DLD1 (cell line): Measurements from ENCODE around the gene AK2.
"Not testable (repeated sequence)": the region's sequence is repeated elsewhere in the genome, so short reads cannot be mapped to it uniquely, and the experiment has no call there.

Experiments
- in situ Hi-C: cut with HindIII; loops from 2 replicates; pipeline ENCODE4 v1.10.0; 2017; ENCODE audit warnings: low sequenced_read_pairs

Gene AK2

DNA sequence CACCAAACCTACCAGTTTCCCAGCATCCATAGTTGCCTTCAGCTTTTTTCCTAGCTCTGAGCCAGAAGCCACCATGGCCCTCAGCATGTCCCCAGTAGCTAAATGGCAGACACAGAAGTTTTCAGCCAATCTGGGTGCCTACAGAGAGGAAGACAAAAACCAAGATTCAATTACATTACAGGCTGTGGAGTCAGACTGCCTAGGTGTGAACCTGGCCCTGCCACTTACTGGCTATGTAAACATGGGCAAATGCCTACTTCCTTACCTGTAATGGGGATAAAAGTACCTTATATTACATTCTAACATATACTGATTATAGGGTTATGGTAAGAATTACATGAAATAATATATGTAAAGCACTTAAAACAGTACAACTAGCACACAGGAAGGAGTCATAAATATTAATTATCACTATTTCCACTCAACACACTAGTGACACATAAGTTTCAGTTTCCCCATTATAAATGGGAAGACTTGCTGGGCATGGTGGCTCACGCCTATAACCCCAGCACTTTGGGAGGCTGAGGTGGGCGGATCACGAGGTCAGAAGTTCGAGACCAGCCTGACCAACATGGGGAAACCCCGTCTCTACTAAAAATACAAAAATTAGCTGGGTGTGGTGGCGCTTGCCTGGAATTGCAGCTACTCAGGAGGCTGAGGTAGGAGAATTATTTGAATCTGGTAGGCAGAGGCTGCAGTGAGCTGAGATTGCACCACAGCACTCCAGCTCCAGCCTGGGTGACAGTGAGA lies 12.1 kb downstream of the AK2 start:
- in situ Hi-C loops = not testable (repeated sequence)

DNA sequence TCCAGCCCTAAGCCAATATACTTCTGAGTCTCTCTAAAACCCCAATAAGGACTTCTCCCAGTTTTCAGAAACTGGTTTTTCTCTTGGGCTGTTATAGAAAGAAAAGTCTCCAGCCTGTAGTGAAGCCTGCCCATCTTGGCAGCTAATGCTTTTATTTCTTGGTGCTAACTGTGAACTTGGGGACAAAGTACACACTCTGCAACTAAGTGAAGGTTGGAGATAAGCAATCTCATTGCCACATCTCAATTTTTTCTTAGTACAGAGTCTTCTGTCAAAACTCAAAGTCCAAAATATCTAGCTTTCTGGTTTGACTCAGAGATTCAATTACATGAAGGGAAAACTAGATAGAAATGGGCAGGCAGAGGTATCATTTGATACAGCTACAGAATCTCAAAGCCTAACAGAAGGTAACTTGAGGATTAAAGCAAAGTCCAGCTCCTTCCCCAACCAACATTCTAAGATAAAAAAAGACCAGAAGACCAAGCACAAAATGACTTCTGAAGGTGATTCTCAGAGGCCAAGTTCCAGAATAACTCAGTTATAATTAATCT lies 14.0 kb downstream of the AK2 start:
- in situ Hi-C loops = no loop called here

DNA sequence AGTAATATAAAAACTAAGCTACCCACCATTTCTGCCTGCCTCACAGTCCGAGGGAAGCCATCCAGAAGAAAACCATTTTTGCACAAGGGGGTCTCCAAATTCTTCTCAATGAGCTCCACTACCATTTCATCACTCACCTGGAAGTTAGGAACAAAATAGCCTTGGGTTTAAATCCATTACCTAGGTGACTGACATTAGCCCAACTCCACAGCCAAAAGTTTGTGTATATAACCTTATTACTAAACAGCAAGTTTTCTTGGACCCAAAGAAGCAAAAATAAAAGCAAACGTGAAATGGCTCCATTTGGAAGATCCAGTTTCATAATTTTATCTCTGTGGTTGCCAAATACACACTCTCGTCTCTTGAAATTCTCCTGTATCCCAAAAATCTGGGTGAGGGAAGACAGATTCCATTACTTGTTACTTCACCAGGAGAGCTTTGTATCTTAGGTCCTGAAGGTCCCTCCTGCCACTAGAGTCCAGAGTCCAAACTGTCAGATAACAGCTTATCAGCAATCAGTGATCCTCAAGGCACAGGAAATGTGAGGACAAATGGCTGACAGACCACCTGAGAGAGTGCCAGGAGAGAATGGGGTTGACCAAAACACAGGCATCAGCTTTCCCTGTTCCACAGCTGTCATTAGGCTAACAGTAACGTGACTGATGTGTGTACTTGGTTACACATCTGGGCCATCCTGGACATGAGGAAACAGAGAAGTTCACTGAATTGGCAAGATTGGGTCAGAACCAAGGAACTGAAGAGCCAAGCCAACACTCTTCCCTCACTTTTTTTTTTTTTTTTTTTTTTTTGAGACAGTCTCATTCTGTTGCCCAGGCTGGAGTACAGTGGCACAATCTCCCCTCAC lies 14.9 kb downstream of the AK2 start:
- in situ Hi-C loops = no loop called here

DNA sequence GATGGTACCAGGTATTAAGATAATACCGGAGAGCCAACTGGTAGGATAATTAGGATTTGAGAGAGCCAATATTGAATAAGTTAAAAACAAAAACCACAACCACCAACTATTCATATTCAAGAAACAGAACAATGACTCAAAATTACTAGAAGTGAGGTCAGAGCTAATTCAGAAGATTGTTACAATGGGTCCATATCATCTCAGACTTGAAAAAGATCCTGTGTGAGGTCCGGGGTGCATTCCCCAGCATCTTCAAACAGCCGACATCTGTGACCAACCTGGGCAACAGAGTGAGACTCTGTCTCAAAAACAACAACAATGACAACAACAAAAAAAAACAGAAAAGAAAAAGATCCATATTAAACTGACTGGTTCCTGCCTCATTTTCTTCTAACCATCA lies 18.6 kb downstream of the AK2 start:
- in situ Hi-C loops = no loop called here

DNA sequence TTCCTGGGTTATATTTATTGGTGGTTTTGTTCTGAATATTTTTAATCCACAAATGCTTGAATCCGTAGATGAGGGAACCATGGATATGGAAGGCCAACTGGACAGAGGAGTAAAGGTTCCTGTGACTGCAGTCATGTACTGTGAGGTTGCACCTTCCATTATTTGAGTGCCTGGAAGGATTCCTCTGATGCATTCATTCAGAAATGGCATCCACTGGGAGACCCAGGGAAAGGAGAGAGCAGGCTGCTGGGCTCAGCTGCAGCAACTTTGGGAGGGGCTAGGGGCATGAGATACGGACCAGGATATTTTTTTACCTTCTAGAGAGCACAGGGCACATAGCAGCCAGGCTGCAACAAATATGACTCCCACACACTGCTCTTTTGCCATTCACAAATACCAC lies 19.5 kb downstream of the AK2 start:
- in situ Hi-C loops = no loop called here

DNA sequence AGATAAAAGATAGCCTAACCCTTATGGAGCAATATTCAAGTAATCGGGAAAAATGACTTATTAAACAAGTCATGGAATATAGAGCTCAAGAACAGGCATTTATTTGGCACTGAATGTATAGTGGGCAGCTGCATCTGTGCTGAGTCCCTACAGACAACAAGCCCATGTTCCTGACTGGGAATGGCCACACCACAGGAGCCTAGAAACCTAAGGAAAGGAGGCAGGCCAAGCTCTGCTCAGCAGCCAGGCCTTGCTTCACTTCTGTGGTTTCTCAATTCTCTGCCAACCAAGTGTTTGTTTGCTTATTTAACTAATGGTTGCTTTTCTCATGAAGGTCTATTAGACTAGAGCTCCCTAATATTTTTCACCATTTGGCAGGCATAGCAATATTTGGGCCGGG lies 21.5 kb downstream of the AK2 start:
- in situ Hi-C loops = no loop called here

DNA sequence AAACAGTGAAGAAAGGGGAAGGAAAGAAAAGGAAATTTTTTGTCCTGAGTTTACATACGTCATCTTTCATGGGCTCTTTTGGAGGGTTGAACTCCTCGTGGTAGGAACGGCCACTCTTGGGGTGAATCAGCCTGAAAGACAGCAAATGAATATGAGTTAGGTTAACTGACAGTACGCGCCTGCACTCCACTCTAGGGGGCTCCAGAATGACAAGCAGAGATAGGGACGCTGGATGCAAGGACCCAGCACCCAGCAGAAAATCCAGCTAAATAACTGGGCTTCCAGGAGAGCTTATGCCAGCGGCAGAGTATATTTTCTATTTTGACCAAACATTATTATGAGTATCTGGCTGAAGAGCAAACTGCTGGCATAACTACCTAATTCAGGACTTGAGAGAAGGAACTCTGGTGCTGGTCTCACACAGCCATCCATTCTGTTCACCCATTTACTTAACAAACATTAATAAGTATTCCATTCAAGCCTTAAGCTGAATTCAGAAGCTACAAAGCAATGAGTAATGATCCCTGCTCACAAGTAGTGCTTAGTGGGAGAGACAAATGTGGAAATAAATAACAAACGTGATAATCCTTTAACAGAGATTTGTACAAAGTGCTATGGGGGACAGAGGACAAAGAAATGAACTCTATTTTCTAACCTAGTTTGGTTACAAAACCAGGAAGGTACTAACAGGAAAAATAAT lies 22.1 kb downstream of the AK2 start:
- in situ Hi-C loops = no loop called here

DNA sequence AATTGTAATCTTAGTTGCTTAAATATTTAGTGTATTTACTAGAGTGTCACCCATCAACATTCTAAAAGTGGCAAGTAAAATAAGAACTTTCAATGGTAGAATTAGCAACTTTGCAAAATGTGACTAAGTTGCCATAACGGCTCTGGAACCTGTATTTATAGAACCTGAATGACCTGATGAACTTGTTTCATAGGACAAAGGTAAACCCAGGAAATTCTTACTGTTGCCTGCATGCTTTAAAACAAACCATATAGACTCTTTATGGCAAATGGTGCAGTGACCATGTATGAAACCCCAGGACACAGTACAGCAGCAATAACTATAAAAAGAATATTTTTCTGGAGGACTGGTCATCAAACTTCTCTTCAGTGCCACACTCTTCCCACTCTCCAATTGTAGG lies 22.9 kb downstream of the AK2 start:
- in situ Hi-C loops = no loop called here

DNA sequence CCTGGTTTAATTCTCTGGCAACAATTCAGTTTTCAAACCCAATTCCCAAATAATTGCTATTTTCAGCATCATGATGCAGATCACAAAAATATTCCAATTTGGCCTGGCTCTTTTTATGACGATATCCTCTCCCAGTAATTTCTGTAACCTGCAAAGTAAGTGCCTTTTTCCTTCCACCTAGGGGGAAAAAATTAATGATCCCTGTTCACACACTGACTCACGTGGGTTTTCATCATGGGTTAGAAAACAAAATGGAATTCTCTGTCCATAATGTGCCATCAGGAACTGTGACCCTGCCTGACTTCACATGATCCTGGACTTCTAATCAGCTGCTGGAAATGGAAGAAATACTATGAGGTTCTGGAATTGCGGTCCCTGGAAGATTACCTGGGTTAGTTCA lies 24.5 kb downstream of the AK2 start:
- in situ Hi-C loops = no loop called here

DNA sequence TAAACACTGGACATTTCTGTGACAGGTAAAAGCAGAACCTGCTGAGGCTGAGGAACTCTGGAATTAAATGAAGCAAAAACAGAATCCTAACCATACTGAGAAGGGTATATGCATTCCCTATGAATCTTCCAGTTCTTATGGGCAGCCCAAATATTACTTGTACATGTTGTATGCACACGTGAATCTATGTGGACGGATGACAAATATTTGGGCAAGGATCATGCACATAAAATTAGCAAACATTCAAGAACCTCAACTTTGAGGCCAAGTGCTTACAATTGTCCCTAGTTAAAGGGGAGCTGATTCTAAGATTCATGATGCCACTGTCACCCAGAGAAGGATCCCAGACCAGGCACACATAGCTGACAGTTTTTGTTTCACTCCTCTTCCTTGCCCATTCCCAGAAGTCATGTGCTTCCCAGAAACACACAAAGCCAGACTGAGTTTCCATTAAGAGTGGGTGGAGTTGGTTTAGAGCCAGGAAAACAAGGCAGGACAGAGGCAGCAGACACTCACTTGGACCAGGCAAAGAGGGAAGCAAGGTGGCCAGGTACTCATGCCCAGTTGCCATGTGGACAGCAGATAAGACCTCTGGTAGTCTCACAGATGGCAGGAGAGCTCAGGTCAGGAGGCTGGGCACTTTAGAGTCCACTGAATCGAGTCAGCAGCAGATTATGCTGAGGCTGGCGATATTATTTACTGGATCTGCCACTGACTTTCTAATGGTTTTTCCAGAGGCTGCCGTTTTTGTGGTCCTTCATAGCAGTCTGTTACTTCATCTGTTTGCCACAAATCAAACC lies 25.6 kb downstream of the AK2 start:
- in situ Hi-C loops = no loop called here

DNA sequence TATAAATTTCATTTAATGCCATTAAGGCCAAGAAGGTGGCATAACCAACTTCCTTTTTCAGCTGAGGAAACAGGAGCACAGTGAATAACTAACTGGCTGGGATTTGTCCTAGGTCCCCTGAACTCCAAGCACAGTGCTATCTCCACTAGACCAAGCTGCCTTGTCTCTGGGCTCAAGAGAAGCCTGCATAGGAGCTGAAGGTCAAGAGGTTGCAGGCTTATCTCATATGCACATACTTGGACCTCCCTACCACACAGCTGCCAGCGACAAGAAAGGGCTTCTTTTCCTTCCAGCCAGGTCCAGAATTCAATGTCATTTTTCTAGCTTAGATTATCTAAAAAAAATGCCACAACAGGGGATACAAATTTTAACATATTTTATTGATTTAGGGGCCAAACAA lies 27.1 kb downstream of the AK2 start:
- in situ Hi-C loops = no loop called here

DNA sequence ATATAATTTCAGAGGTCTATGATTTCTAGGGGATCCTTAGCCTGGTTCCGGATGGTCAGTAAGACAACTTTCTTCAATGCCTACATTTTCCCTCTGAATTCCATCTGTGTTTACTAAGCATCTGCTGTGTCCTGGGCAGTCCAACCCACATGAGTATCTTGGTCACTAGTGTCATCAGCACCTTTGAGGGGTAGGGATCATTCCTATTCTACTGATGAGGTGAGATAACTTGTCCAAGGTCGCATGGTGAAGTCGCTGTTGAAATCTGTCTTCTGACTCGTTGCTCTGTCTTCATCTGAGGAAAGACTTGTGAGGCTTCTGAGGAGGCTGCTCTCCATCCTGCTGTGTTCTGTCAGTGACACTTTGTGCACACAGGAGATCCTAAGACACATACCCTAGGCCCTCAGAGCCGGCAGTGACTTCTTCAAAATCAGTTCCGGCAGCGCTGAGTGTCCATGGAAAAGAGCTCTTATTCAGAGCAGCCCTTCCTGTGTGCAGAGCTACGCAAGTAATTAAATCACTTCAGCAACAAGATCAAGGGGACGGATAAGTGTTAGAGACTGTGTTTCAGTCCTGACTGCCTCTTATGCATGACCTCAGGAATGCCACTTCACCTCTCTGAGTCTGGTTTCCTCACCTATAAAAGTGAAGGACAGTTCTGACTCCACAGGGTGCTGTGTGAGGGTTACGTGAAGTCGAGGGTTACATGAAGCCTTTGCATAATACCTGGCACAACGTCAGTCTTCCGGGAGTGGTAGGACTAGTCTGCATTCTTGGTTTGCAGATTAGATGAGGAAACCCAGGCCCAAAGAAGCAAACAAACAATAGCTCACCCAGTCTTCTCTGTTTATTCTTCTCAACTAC lies 28.4 kb downstream of the AK2 start:
- in situ Hi-C loops = no loop called here

DNA sequence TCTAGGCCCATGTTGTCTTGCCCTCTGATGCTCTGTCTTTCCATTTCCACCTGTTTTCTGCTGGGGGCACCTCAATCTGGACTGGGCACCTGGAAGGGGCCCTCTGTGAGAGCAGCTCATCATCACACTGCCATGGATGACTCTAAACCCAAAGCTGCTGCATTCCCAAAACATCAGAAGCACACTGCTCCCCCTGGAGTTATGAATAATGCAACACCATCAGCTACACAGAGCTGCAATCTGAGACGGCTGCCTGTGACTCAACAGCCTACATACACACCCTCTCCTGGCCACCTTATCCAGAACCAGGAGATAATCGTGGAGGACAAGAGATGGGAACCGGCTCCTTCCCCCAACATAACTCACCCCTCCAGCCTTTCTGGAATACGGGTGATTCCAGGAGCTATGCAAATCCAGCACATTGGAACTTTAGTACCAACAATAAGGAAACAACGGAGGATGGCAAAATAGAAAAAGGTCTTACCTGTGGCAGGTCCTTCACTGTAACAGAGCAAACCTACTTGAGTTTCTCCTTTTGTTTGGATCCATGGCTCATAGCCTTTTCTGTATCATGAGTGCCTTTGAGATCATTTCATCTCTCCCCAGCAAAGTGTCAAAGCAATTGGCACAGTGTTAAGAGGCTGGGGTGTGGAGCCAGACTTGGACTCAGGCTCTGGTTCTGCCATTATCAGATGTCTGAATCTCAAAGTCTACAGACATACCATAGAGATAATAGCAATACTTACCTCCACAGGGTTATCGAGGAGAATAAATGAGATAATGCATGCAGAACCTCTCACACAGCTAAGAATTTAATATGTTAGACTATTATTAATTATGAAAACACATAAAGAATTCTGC lies 29.3 kb downstream of the AK2 start:
- in situ Hi-C loops = no loop called here

DNA sequence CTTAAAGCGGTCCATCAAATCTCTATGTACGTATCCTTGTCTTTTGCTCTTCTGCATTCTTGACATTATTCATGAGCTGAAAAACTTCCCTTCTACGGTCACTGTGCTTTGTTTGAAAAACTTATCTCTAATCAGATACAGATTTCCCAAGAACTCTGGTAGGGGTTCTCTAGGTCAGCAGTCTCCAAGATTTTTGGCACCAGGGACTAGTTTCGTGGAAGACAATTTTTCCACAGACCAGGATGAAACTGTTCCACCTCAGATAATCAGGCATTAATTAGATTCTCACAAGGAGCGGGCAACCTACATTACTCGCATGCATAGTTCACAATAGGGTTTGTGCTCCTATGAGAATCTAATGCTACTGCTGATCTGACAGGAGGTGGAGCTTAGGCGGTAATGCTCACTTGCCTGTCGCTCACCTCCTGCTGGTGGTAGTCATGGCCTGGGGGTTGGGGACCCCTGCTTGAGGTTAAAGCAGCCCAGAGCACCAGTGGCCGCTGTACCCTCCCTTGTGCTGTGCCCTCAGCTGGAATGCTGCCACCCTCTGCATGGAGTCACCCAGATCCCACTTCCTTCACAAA lies 30.8 kb downstream of the AK2 start:
- in situ Hi-C loops = no loop called here

DNA sequence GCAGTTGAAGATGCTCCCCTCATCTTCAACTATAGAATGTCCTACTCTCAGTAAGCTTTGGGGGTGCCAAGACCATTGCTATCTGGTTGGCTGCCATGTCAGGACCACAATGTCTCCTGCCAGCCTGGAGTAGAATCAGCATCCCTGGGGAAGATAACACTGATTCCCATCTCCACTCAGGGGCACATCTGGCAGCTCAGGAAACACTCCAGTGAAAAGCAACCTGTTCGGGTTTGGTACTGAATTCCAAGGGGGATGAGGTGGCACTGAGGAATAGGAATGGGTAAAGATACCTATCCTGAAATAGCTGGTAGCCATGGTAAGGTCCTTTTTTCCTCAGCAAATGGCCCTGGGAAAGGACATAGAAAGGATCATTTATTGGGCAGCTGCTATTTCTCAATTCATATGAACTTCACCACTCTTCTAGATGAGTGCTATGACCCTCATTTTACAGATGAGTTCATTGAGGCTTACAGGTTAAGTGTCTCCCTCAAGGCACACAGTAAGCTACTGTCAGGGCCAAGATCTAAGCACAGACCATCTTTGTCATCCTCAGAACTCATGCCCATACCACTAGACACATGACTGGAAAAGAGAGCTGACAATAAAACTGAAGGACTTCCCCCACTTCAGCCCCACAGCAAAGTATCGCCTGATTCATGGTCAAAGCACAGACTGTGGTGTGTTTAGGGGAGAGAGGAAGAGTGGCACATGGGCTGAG lies 31.4 kb downstream of the AK2 start:
- in situ Hi-C loops = no loop called here

DNA sequence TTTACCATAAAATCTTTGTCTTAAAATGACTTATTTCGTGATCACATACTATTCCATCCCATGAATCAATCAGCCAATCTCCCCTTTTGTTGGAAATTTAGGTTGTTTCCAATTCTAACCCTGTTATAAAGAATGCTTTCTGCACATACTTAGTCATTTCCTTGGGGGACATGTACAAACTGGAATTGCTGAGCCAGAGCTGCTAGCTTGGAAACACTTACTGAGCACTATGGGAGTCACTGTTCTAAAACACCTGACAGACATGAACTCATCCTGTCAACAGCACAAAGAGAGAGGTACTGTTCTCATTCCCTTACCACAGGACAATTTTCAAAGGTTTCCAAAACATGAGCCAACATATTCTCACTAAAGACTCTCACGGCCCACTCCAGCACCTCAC lies 32.1 kb downstream of the AK2 start:
- in situ Hi-C loops = no loop called here

DNA sequence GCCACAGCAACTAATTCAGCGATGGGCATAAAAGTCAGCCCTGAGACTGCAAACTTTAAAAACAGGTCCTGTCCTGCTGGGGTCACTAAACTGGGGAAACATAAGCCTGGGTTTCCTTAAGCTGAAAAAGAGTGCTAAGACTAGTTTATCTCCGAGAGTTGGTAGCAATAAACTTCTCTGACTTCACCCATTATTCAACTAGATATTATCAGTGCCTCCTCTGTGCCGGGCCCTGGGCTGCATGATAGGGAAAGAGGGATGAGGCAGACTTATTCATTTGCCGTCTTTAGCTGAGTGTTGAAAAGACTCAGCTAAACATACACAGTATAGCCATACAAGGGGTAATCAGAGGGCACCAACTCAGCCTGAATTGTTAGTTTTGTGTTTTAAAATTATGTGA lies 33.0 kb downstream of the AK2 start:
- in situ Hi-C loops = no loop called here

DNA sequence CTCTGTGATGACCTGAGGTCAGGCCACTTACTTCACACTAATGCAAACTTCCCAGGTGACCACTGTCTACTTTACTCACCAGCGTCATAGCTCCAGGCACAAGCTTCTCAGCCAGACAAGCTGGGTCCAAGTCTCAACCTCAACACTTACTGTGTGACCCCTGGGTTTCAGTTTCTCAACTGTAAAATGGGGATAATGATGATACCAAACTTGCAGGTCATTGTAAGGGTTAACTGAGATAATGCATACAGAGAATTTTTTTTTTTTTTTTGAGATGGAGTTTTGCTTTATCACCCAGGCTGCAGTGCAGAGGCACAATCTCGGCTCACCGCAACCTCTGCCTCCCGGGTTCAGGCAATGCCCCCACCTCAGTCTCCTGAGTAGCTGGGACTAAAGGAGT lies 34.7 kb downstream of the AK2 start:
- in situ Hi-C loops = no loop called here
